ENCODE results near the gene PPP6R2. TPM values are rescaled to one million over a fixed set of nuclear protein-coding genes. Genes with fewer than 3 reads are reported as not detected.
"Not testable (repeated sequence)": the region's sequence is repeated elsewhere in the genome, so short reads cannot be mapped to it uniquely, and the experiment has no call there.

PPP6R2 gene
- total and polyA plus RNA-seq, 2 experiments from 2014 or later = 41.4 to 88.4 TPM

DNA sequence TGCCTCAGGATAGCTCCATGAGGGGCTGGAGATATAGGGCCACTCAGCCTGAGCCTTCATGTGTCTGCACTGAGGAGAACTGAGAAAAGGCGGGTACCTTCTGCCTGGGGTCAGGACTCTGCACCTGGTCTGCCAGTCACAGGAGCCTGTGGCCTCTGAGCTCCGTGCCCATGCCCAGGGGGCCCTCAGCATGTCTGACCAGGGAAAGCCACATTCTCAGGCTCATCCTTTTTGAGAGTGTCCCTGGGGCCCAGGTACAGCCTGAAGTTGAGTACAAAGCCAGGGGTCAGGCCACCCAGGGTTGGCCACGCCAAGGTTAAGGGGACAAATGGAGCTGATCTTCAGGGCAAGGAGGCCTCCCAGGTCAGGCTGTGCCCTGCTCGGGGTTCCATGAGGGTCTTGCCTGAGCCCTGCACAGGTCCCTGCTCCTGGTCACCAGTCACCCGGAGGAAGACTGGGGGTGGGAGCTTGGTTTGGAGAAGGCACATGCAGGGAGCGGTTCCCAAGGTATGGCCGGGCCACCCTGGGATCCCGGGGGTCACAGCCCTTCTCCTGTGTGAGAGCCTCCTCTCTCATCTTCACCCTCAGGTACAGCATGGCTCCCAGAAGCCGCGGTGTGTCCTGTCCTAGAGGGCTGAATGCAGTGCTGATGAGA lies 22.3 kb upstream of the PPP6R2 start:
- no peaks in the 10 kb centered on the region for H3K4me1 ChIP-seq (ENCODE audit: low read depth)
- no peak overlapping the region for H3K4me3 ChIP-seq
- no peaks in the 10 kb centered on the region for H3K36me3 ChIP-seq
- H3K27ac ChIP-seq = no peak overlapping the region
- no peak for DNase-seq (ENCODE audit: low read depth in 1 of 2, low spot score in 1 of 2)
- TF ChIP-seq, protein P1, sequence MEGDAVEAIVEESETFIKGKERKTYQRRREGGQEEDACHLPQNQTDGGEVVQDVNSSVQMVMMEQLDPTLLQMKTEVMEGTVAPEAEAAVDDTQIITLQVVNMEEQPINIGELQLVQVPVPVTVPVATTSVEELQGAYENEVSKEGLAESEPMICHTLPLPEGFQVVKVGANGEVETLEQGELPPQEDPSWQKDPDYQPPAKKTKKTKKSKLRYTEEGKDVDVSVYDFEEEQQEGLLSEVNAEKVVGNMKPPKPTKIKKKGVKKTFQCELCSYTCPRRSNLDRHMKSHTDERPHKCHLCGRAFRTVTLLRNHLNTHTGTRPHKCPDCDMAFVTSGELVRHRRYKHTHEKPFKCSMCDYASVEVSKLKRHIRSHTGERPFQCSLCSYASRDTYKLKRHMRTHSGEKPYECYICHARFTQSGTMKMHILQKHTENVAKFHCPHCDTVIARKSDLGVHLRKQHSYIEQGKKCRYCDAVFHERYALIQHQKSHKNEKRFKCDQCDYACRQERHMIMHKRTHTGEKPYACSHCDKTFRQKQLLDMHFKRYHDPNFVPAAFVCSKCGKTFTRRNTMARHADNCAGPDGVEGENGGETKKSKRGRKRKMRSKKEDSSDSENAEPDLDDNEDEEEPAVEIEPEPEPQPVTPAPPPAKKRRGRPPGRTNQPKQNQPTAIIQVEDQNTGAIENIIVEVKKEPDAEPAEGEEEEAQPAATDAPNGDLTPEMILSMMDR (IDR thresholded peaks at IDR 0.05; ENCODE audit: low read depth, low read length) = no peak
- H3K9me3 ChIP-seq (ENCODE audit: low read depth) = no peaks in the 10 kb centered on the region
- H3K27me3 ChIP-seq = peaks cover 5% of the 10 kb centered on the region

DNA sequence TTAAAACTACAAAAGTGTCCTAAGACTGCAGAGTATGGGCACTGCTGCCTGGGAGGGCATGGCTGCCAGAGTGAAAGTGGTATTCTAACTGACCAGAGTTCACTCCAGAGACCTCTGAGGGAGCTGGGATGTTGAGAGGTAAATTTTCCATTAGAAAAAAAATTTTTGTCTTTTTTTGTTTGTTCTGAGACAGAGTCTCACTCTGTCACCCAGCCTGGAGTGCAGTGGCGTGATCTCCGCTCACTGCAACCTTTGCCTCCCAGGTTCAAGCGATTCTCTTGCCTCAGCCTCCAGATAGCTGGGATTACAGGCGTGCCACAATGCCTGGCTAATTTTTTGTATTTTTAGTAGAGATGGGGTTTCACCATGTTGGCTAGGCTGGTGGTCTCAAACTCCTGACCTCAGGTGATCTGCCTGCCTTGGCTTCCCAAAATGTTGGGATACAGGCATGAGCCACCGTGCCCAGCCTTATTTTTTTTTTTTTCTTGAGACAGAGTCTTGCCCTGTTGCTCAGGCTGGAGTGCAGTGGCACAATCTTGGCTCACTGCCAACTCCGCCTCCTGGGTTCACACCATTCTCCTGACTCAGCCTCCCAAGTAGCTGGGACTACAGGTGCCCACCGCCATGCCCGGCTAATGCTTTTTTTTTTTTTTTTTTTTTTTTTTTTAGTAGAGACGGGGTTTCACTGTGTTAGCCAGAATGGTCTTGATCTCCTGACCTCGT lies 20.6 kb upstream of the PPP6R2 start:
- H3K36me3 ChIP-seq; H3K4me1 ChIP-seq (ENCODE audit: low read depth); H3K4me3 ChIP-seq; DNase-seq (ENCODE audit: low read depth in 1 of 2, low spot score in 1 of 2); H3K27ac ChIP-seq; H3K27me3 ChIP-seq; H3K9me3 ChIP-seq (ENCODE audit: low read depth): not testable (repeated sequence)

DNA sequence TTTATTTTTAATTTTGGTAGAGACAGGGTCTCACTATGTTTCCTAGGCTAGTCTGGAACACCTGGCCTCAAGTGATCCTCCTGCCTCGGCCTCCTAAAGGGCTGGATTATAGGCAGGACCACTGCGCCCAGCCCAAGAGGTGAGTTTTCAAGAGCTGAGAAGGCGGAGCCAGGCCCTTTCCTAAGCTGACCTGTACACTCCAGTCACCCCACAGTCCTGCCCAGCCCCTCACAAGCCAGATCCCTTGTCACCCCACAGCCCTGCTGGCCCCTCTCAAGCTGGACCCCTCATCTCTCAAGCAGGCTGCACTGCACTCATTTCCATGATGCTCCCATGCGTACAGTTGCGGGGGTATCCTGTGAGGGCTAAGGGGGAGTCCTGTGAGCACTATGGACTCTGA lies 19.2 kb upstream of the PPP6R2 start:
- Histone ChIP-seq H3K4me1 (ENCODE audit: low read depth) (peaks cover 4% of the 10 kb centered on the region), H3K27ac (no peak overlapping the region), H3K36me3 (no peaks in the 10 kb centered on the region), H3K27me3 (peaks cover 5% of the 10 kb centered on the region), H3K4me3 (no peak overlapping the region), H3K9me3 (ENCODE audit: low read depth) (no peaks in the 10 kb centered on the region)
- DNase-seq (ENCODE audit: low read depth in 1 of 2, low spot score in 1 of 2) = no peak
- TF ChIP-seq, protein P1 (IDR thresholded peaks at IDR 0.05; ENCODE audit: low read depth, low read length) = no peak

DNA sequence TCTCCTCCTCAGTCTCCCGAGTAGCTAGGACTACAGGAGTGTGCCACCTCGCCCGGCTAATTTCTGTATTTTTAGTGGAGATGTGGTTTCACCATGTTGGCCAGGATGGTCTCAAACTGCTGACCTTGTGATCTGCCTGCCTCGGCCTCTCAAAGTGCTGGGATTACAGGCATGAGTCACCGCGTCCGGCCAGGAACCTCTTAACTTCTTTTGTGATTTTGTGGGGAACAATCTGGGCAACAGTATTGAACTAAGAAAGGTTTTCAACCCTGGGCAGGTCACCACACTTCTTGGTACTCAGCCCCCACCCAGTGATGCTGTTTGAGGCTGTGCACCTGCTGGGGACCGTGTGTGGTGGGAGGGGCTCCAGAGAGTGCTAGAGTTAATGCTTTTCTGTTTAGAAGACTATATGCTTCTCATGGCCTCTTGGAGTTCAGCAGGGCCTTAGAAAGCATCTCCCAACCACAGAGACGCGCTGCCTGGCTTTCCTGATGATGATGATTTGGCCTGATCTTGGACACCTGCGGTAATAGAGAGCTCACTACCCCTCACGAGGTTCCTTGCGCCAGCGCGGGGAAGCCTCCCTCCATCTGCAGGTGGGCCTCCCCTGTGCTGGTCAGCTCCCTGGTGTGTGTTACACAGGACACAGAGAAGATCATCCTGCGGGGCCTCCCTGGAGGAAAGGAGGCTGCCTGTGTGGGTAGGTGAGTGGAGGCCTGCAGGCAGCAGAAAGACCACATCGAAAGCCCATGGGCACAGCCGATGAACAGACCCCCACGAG lies 17.5 kb upstream of the PPP6R2 start:
- H3K36me3 ChIP-seq = no peaks in the 10 kb centered on the region
- H3K27me3 ChIP-seq = peaks cover 5% of the 10 kb centered on the region
- no peak overlapping the region for H3K27ac ChIP-seq
- no peak for DNase-seq (ENCODE audit: low read depth in 1 of 2, low spot score in 1 of 2)
- TF ChIP-seq, protein P1 (IDR thresholded peaks at IDR 0.05; ENCODE audit: low read depth, low read length) = no peak
- no peaks in the 10 kb centered on the region for H3K9me3 ChIP-seq (ENCODE audit: low read depth)
- no peak overlapping the region for H3K4me3 ChIP-seq
- peaks cover 4% of the 10 kb centered on the region for H3K4me1 ChIP-seq (ENCODE audit: low read depth)

DNA sequence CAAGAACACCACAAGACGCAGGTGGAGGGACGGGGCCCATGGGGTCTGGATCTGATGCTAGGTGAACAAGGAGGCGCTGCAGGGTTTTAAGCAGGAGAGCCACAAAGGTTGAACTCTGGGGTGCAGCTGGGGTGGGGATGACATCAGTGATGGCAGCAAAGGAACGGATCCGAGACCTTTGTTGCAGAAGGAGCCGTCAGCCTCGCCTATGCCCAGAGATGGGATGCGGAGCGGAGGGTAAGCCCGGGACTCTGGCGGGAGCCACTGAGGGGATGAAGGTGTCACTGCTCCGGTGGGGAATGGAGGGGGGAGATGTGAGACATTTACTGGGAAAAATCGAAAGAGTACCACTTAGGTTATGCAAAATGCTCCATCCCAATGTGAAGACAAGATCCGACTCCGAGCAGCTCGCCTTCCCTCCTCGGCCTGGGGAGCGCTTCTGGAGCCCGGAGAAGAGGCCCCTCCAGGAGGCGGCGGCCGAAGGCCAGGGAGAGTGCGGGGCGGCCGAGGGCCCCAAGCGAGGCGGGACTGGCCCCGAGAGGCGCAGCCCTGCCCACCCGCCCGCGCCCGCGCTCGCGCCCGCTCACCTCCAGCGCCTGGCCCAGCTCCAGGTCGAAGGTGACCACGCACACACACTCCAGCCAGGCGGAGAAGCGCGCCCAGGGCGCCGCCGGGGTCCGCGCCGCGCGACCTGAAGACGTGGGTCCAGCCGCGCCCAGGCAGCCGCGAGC lies 16.7 kb upstream of the PPP6R2 start:
- H3K4me1 ChIP-seq (ENCODE audit: low read depth) = peaks cover 4% of the 10 kb centered on the region
- peak overlapping the region; percentile 91 for H3K4me3 ChIP-seq
- DNase-seq (ENCODE audit: low read depth in 1 of 2, low spot score in 1 of 2) = no peak
- H3K9me3 ChIP-seq (ENCODE audit: low read depth) = no peaks in the 10 kb centered on the region
- H3K36me3 ChIP-seq = no peaks in the 10 kb centered on the region
- H3K27me3 ChIP-seq = peaks cover 5% of the 10 kb centered on the region
- TF ChIP-seq, protein P1 (IDR thresholded peaks at IDR 0.05; ENCODE audit: low read depth, low read length) = no peak
- H3K27ac ChIP-seq = no peak overlapping the region
